ENCODE measurements around the gene ZNF438.

GRCh38 chr10:30918651-30919050 is 113.0 kb downstream of the ZNF438 start:
- TF ChIP-seq HDAC6 (IDR thresholded peaks at IDR 0.05; ENCODE audit: low read depth, low read length), result no peak
- no peak for TF ChIP-seq POLR2A (IDR thresholded peaks at IDR 0.05; ENCODE audit: control extremely low read depth in 1 of 2, low read depth in 2 of 2, low read length in 2 of 2)
- TF ChIP-seq CTCF (IDR thresholded peaks at IDR 0.05; ENCODE audit: control extremely low read depth in 1 of 3, insufficient read depth in 1 of 3, low read depth in 1 of 3, low read length in 3 of 3), result no peak
- no peak for TF ChIP-seq TAF1 (IDR thresholded peaks at IDR 0.05; ENCODE audit: low read depth, low read length)
- TF ChIP-seq EZH2 (IDR thresholded peaks at IDR 0.05; ENCODE audit: low read depth, low read length, severe bottlenecking), result no peak
- TF ChIP-seq GABPA (IDR thresholded peaks at IDR 0.05; ENCODE audit: borderline replicate concordance, insufficient read depth, low read length), result no peak
- no peak for TF ChIP-seq RXRA (IDR thresholded peaks at IDR 0.05; ENCODE audit: insufficient read depth, low read depth, low read length)
- TF ChIP-seq CTBP2 (IDR thresholded peaks at IDR 0.05; ENCODE audit: borderline replicate concordance, insufficient read depth, insufficient read length, low read length), result no peak
- TF ChIP-seq ZNF274 (IDR thresholded peaks at IDR 0.05; ENCODE audit: borderline replicate concordance, extremely low read depth, low read length), result no peak
- TF ChIP-seq RAD21 (IDR thresholded peaks at IDR 0.05 in 1 of 2, conservative IDR thresholded peaks at IDR 0.05 in 1 of 2; ENCODE audit: low read depth in 2 of 2, low read length in 2 of 2), result no peak
- TF ChIP-seq RFX5 (IDR thresholded peaks at IDR 0.05; ENCODE audit: borderline replicate concordance, low read depth, low read length), result no peak
- TF ChIP-seq SP2 (IDR thresholded peaks at IDR 0.05; ENCODE audit: low read length), result no peak
